ENCODE data around the gene POU5F1. TPM values are rescaled to one million over a fixed set of nuclear protein-coding genes. Genes with fewer than 3 reads are reported as not detected.

The POU5F1 gene
- total RNA-seq, 2 experiments from 2014 or later = not detected

GRCh38 chr6:31125162-31125561 is 45.3 kb downstream of the POU5F1 start:
- CTCF ChIA-PET = no interaction called here
- Mint-ChIP-seq H3K36me3 (ENCODE audit: low read depth) (no peaks in the 10 kb centered on the region), H3K27me3 (peaks cover 6% of the 10 kb centered on the region), H3K4me3 (no peak overlapping the region), H3K4me1 (ENCODE audit: low read depth) (peaks cover 6% of the 10 kb centered on the region), H3K9me3 (no peaks in the 10 kb centered on the region), H3K27ac (no peak overlapping the region)
- Histone ChIP-seq H3K4me1 (ENCODE audit: insufficient read depth, low read length) (peaks cover 8% of the 10 kb centered on the region), H3K27me3 (ENCODE audit: control insufficient read depth in 1 of 2, insufficient read depth in 2 of 2, low read length in 2 of 2) (no peaks in the 10 kb centered on the region), H3K4me3 (ENCODE audit: low read length) (no peak overlapping the region), H3K36me3 (ENCODE audit: insufficient read depth, low read length) (no peaks in the 10 kb centered on the region), H3K27ac (ENCODE audit: low read depth in 1 of 2, low read length in 2 of 2) (no peak overlapping the region), H3K9me3 (ENCODE audit: control insufficient read depth in 1 of 2, insufficient read depth in 1 of 2, low read length in 2 of 2) (no peaks in the 10 kb centered on the region)
- no peak for DNase-seq
- POLR2A ChIA-PET = interaction anchor here (0.7 to 1.0 kb wide), 2 partner anchors 30 to 252 kb away, joined by 3 read pairs; no protein-coding TSS in a partner anchor
- no peak for TF ChIP-seq CTCF (IDR thresholded peaks at IDR 0.05)
- no peak for ATAC-seq (ENCODE audit: poor library complexity)
- intact Hi-C loops (cut with DNase I, micrococcal nuclease) = loop anchor here in 1 of 2 experiments (5.0 kb wide), 1 partner anchor 208 kb away; no protein-coding TSS in a partner anchor

DNA sequence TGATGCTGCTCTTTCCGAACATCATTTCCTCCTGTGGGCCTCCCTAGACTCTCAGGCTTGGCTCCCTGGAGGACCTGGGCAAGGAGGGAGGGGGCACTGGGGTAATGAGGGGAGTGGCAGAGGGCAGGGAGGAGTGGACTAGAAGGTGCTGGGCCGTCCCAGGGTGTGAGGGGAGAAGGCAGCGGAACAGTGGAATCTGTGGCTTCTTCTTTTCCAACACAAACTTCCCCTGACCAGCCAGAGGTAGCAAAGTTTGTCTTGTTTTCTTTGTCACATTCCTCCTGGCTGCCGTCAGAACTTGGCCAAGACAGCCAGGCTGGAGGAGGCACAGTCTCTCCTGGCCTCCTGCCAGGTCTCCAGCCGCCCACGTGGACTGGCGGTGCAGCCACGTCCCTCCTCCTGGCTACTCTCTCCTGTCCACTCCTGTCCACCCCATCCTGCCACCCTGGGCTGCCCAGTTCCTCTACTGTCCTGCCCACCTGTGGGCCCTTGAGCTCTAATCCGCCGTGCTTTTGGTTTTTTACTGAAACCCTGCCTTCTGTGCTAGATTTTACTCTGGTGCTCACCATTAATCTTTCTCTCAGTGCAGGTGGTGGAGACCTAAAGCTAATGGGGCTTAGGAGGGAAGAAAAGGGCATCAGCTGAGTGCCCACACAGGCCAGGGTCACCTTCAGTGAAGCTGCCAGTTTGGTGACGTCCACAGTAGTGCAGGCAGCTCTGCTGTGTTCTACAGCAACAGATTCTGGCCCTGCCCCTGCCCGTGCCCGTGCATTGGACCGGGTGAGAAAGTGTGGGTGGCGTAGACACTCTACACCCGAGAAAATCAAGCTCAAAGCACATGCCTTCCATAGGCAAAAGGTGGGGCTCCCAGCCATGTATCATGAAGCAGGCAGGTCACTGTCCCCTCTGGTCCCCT is 47.4 kb downstream of the POU5F1 start:
- DNase-seq = no peak
- Histone ChIP-seq H3K36me3 (ENCODE audit: insufficient read depth, low read length) (no peaks in the 10 kb centered on the region), H3K9me3 (ENCODE audit: control insufficient read depth in 1 of 2, insufficient read depth in 1 of 2, low read length in 2 of 2) (no peaks in the 10 kb centered on the region), H3K4me1 (ENCODE audit: insufficient read depth, low read length) (peaks cover 4% of the 10 kb centered on the region), H3K4me3 (ENCODE audit: low read length) (no peak overlapping the region), H3K27me3 (ENCODE audit: control insufficient read depth in 1 of 2, insufficient read depth in 2 of 2, low read length in 2 of 2) (no peaks in the 10 kb centered on the region), H3K27ac (ENCODE audit: low read depth in 1 of 2, low read length in 2 of 2) (no peak overlapping the region)
- CTCF ChIA-PET = no interaction called here
- H3K36me3 Mint-ChIP-seq (ENCODE audit: low read depth) = no peaks in the 10 kb centered on the region
- no peak overlapping the region for H3K27ac Mint-ChIP-seq
- intact Hi-C loops (cut with DNase I, micrococcal nuclease) = no loop called here
- peaks cover 3% of the 10 kb centered on the region for H3K4me1 Mint-ChIP-seq (ENCODE audit: low read depth)
- H3K4me3 Mint-ChIP-seq = no peak overlapping the region
- POLR2A ChIA-PET = no interaction called here
- no peak for TF ChIP-seq CTCF (IDR thresholded peaks at IDR 0.05)
- ATAC-seq (ENCODE audit: poor library complexity) = no peak
- H3K9me3 Mint-ChIP-seq = no peaks in the 10 kb centered on the region
- H3K27me3 Mint-ChIP-seq = peaks cover 3% of the 10 kb centered on the region

DNA sequence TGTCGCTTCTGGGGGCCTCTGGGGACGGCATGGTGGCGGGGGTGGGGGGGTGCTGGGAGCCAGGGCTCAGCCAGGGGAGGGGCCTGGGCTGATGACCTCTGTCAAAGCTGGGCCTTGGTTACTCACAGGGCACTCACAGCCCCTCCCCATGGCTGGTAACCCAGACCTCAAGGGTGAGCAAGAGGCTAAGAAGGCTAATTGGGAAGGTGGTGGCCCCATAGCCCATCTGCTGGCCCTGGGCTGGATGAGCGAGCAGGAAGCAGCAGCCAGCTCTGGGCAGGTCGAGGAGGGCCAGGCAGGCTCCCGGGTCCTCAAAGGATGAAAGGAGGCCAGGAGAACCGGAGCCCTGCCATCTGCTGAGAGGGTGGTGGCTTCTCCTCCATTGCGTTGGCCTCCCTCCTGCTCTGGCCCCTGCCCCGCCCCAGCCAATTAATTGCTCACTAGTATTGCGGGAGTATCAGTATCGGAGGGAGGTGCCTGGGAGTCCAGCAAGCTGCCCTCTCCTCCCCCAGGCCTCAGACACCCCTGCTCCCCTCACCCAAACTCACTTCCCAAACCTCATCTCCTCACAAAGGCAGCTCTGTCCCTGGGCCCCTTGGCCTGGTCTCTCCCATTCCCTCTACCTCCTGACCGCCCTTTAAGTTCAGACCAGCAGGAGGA is 49.2 kb downstream of the POU5F1 start:
- Mint-ChIP-seq H3K36me3 (ENCODE audit: low read depth) (no peaks in the 10 kb centered on the region), H3K27me3 (no peaks in the 10 kb centered on the region), H3K4me1 (ENCODE audit: low read depth) (no peaks in the 10 kb centered on the region), H3K27ac (no peak overlapping the region), H3K9me3 (no peaks in the 10 kb centered on the region), H3K4me3 (no peak overlapping the region)
- Histone ChIP-seq H3K9me3 (ENCODE audit: control insufficient read depth in 1 of 2, insufficient read depth in 1 of 2, low read length in 2 of 2) (no peaks in the 10 kb centered on the region), H3K27me3 (ENCODE audit: control insufficient read depth in 1 of 2, insufficient read depth in 2 of 2, low read length in 2 of 2) (no peaks in the 10 kb centered on the region), H3K36me3 (ENCODE audit: insufficient read depth, low read length) (no peaks in the 10 kb centered on the region), H3K4me3 (ENCODE audit: low read length) (no peak overlapping the region), H3K27ac (ENCODE audit: low read depth in 1 of 2, low read length in 2 of 2) (no peak overlapping the region), H3K4me1 (ENCODE audit: insufficient read depth, low read length) (no peaks in the 10 kb centered on the region)
- intact Hi-C loops (cut with DNase I, micrococcal nuclease) = no loop called here
- TF ChIP-seq CTCF (IDR thresholded peaks at IDR 0.05) = no peak
- POLR2A ChIA-PET = no interaction called here
- CTCF ChIA-PET = no interaction called here
- ATAC-seq (ENCODE audit: poor library complexity) = no peak
- no peak for DNase-seq

All from CD4-positive, alpha-beta T cell (primary cell).